Liver (tissue), 3 donors: ENCODE results near the gene GALNT8.

Experiments used
- CTCF ChIP-seq: fragments of 150-350 bp; IDR thresholded peaks from 2 replicates; pipeline ENCODE4 v1.5.1; 2017; ENCODE audit warnings: improper control_type of control experiment, low read depth, low read length; ENCODE audit not compliant: missing input control
- JUND ChIP-seq, 2 donors: IDR thresholded peaks; 2 replicates each; pipeline ENCODE4 v1.6.1; 2016; ENCODE audit warnings: antibody characterized with exemption in 2 of 2
- TAF1 ChIP-seq: conservative IDR thresholded peaks from 2 replicates; pipeline ENCODE4 v1.6.1; 2016; ENCODE audit warnings: antibody characterized with exemption, mild to moderate bottlenecking
- ZBTB33 ChIP-seq: IDR thresholded peaks from 2 replicates; pipeline ENCODE4 v1.6.1; 2016; ENCODE audit warnings: antibody characterized with exemption
- donor health status: healthy.
- donor health status: healthy.

GRCh38 chr12:4734625-4735340, 14.6 kb downstream of the GALNT8 start:
- TF ChIP-seq CTCF (no peak), ZBTB33 (no peak), TAF1 (no peak), JUND (IDR thresholded peaks at IDR 0.05) (no peak)
